ENCODE results near the gene DPP4.

Gene DPP4

DNA sequence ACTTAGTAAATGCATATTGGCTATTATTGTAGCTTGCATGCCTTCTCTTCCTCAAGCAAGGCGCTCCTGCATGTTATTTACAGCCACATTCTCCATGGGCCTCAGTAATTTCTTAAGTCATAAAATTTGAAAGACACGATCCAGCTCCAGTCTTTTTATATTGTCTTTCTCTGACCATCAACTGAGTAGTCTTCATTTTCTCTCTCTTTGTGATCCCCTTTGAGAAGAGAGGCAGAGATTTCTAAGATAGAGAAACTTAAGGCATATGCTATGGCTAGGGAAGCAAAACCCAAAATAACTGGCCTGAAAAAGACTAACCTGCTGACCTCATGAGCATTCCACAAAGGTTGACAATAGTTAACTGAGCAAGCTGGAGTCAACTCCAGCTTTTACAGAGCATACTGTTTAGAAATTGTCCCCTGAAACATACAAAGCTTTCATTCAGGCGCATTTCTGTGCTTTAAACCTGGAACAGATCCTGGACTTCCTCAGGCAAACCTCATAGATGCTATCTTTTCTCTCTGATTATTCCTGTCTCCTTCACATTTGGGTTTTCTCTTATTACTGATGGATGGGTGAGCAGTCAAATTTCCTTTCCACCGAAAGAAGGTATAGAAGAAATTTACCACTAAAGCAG is 4.6 kb downstream of the DPP4 start:
- H3K27me3 ChIP-seq (replicated peaks) = no peaks in the 10 kb centered on the region
- in situ Hi-C loops (cut with HindIII; ENCODE audit: low pct_ligation_motif_present, low sequenced_read_pairs) = no loop called here
- no peaks in the 10 kb centered on the region for H3K36me3 ChIP-seq (replicated peaks)
- H3K4me3 ChIP-seq (ENCODE audit: low read depth, low read length) = no peak overlapping the region
- no peak overlapping the region for H3K27ac ChIP-seq
- TF ChIP-seq, protein P1, sequence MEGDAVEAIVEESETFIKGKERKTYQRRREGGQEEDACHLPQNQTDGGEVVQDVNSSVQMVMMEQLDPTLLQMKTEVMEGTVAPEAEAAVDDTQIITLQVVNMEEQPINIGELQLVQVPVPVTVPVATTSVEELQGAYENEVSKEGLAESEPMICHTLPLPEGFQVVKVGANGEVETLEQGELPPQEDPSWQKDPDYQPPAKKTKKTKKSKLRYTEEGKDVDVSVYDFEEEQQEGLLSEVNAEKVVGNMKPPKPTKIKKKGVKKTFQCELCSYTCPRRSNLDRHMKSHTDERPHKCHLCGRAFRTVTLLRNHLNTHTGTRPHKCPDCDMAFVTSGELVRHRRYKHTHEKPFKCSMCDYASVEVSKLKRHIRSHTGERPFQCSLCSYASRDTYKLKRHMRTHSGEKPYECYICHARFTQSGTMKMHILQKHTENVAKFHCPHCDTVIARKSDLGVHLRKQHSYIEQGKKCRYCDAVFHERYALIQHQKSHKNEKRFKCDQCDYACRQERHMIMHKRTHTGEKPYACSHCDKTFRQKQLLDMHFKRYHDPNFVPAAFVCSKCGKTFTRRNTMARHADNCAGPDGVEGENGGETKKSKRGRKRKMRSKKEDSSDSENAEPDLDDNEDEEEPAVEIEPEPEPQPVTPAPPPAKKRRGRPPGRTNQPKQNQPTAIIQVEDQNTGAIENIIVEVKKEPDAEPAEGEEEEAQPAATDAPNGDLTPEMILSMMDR (IDR thresholded peaks at IDR 0.05; ENCODE audit: low read depth, low read length, missing control alignments) = no peak
- DNase-seq = no peak

- Histone ChIP-seq H3K27ac (no peak overlapping the region), H3K4me3 (ENCODE audit: low read depth, low read length) (no peak overlapping the region), H3K27me3 (replicated peaks) (no peaks in the 10 kb centered on the region), H3K36me3 (replicated peaks) (no peaks in the 10 kb centered on the region)
- DNase-seq = no peak
- in situ Hi-C loops (cut with HindIII; ENCODE audit: low pct_ligation_motif_present, low sequenced_read_pairs) = no loop called here
- TF ChIP-seq, protein P1 (IDR thresholded peaks at IDR 0.05; ENCODE audit: low read depth, low read length, missing control alignments) = no peak
These were observed 6.4 kb downstream of the DPP4 start for GRCh38 chr2:162067596-162067995.

- Histone ChIP-seq H3K27me3 (replicated peaks) (no peaks in the 10 kb centered on the region), H3K27ac (no peak overlapping the region), H3K36me3 (replicated peaks) (no peaks in the 10 kb centered on the region), H3K4me3 (ENCODE audit: low read depth, low read length) (no peak overlapping the region)
- TF ChIP-seq, protein P1 (IDR thresholded peaks at IDR 0.05; ENCODE audit: low read depth, low read length, missing control alignments) = no peak
- DNase-seq = no peak
- in situ Hi-C loops (cut with HindIII; ENCODE audit: low pct_ligation_motif_present, low sequenced_read_pairs) = no loop called here
These were observed 8.2 kb downstream of the DPP4 start for GRCh38 chr2:162065767-162066166.

DNA sequence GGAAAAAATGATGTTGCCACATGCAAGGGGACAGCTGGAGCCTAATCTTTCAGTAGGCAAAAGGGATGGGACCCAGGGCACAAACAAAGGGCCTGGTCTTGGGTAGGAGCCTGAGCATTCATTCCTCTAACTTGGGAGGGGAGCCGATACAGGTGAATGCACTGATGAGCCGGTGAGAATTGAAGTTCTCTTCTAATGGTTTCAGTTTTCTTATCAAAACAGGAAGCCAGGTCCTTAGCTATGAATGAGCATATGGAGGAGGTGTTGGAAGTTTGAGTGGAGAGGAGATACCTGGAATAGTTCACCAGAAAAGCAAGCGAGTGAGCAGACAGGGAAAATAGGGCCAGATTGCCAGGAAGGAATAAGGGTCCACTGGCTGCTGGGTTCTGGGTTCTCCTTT is 10.1 kb downstream of the DPP4 start:
- Histone ChIP-seq H3K27ac (no peak overlapping the region), H3K4me3 (ENCODE audit: low read depth, low read length) (no peak overlapping the region), H3K27me3 (replicated peaks) (no peaks in the 10 kb centered on the region), H3K36me3 (replicated peaks) (no peaks in the 10 kb centered on the region)
- TF ChIP-seq, protein P1 (IDR thresholded peaks at IDR 0.05; ENCODE audit: low read depth, low read length, missing control alignments) = no peak
- no peak for DNase-seq
- in situ Hi-C loops (cut with HindIII; ENCODE audit: low pct_ligation_motif_present, low sequenced_read_pairs) = no loop called here

DNA sequence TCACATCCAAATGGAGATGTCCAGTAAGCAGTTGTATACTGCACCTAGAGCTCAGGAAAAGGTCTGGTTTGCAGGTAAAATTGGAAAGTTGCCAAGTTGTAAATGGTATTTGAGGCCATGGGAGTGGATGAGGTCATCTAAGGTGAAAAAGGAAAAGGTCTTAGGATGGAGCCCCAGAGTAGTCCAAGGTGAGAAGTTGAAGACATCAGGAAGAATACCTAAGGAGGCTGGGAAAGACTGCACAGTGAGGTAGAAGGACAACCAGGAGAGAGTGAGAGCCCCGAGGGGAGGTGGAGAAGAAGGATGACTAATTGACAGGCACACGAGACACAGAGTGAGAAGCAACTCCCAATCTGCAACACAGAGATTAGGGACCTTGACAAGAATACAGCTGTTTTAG is 10.7 kb downstream of the DPP4 start:
- DNase-seq = no peak
- Histone ChIP-seq H3K4me3 (ENCODE audit: low read depth, low read length) (no peak overlapping the region), H3K27ac (no peak overlapping the region), H3K36me3 (replicated peaks) (no peaks in the 10 kb centered on the region), H3K27me3 (replicated peaks) (no peaks in the 10 kb centered on the region)
- in situ Hi-C loops (cut with HindIII; ENCODE audit: low pct_ligation_motif_present, low sequenced_read_pairs) = no loop called here
- TF ChIP-seq, protein P1 (IDR thresholded peaks at IDR 0.05; ENCODE audit: low read depth, low read length, missing control alignments) = no peak

GRCh38 chr2:162062559-162062958 is 11.5 kb downstream of the DPP4 start:
- H3K27ac ChIP-seq = no peak overlapping the region
- no peaks in the 10 kb centered on the region for H3K36me3 ChIP-seq (replicated peaks)
- no peak for DNase-seq
- in situ Hi-C loops (cut with HindIII; ENCODE audit: low pct_ligation_motif_present, low sequenced_read_pairs) = no loop called here
- no peak overlapping the region for H3K4me3 ChIP-seq (ENCODE audit: low read depth, low read length)
- no peaks in the 10 kb centered on the region for H3K27me3 ChIP-seq (replicated peaks)
- TF ChIP-seq, protein P1 (IDR thresholded peaks at IDR 0.05; ENCODE audit: low read depth, low read length, missing control alignments) = no peak
